Measurements from ENCODE around the gene FBN2. TPM values are rescaled to one million over a fixed set of nuclear protein-coding genes. Genes with fewer than 3 reads are reported as not detected.

Gene FBN2
- total RNA-seq, 1 experiment from 2014 or later: 0.08 TPM

- DNase-seq (ENCODE audit: low read depth, low spot score): no peak
- Histone ChIP-seq H3K9me3 (ENCODE audit: control insufficient read depth, insufficient read depth, low read depth, low read length) (no peaks in the 10 kb centered on the region; the same call in 1 of the 2 replicates), H3K36me3 (ENCODE audit: control insufficient read depth, insufficient read depth, low read length) (no peaks in the 10 kb centered on the region), H3K4me3 (ENCODE audit: low read depth in 2 of 2, low read length in 2 of 2) (no peak overlapping the region), H3K27ac (ENCODE audit: low read length) (no peak overlapping the region), H3K27me3 (ENCODE audit: control insufficient read depth, insufficient read depth, low read length) (no peaks in the 10 kb centered on the region), H3K4me1 (ENCODE audit: control insufficient read depth, insufficient read depth, low read length) (no peaks in the 10 kb centered on the region)
- CTCF ChIA-PET: no interaction called here
- intact Hi-C loops (cut with micrococcal nuclease; ENCODE audit: unreplicated experiment) (no loop called here), in situ Hi-C loops (cut with HindIII; ENCODE audit: low pct_unique_long_range_greater_than_20kb, low sequenced_read_pairs) (no loop called here)
- TF ChIP-seq TCF7L2 (IDR thresholded peaks at IDR 0.05; ENCODE audit: low read depth, low read length) (no peak), CTCF (IDR thresholded peaks at IDR 0.05) (no peak), REST (IDR thresholded peaks at IDR 0.05; ENCODE audit: insufficient read depth in 1 of 2, low read depth in 2 of 2, low read length in 1 of 2) (no peak), SIN3A (IDR thresholded peaks at IDR 0.05; ENCODE audit: borderline replicate concordance, insufficient read depth, low read depth, low read length) (no peak), POLR2AphosphoS5 (IDR thresholded peaks at IDR 0.05; ENCODE audit: low read depth, low read length) (no peak)
- BruUV-seq (replicated peaks): no TSS peak
- ATAC-seq: no peak
- POLR2A ChIA-PET: no interaction called here
Measured at GRCh38 chr5:128252196-128252595, 285.8 kb downstream of the FBN2 start.

- DNase-seq (ENCODE audit: low read depth, low spot score) (no peak), ATAC-seq (no peak)
- H3K36me3 ChIP-seq (ENCODE audit: control insufficient read depth, insufficient read depth, low read length): no peaks in the 10 kb centered on the region
- no peak overlapping the region for H3K27ac ChIP-seq (ENCODE audit: low read length)
- intact Hi-C loops (cut with micrococcal nuclease; ENCODE audit: unreplicated experiment): no loop called here
- H3K4me3 ChIP-seq (ENCODE audit: low read depth in 2 of 2, low read length in 2 of 2): no peak overlapping the region
- no peaks in the 10 kb centered on the region for H3K9me3 ChIP-seq (ENCODE audit: control insufficient read depth, insufficient read depth, low read depth, low read length)
- no peaks in the 10 kb centered on the region for H3K27me3 ChIP-seq (ENCODE audit: control insufficient read depth, insufficient read depth, low read length)
- no TSS peak for BruUV-seq (replicated peaks)
- POLR2A ChIA-PET: no interaction called here
- H3K4me1 ChIP-seq (ENCODE audit: control insufficient read depth, insufficient read depth, low read length): no peaks in the 10 kb centered on the region
- no peak for TF ChIP-seq SIN3A (IDR thresholded peaks at IDR 0.05; ENCODE audit: borderline replicate concordance, insufficient read depth, low read depth, low read length)
- no peak for TF ChIP-seq TCF7L2 (IDR thresholded peaks at IDR 0.05; ENCODE audit: low read depth, low read length)
- no peak for TF ChIP-seq REST (IDR thresholded peaks at IDR 0.05; ENCODE audit: insufficient read depth in 1 of 2, low read depth in 2 of 2, low read length in 1 of 2)
- TF ChIP-seq POLR2AphosphoS5 (IDR thresholded peaks at IDR 0.05; ENCODE audit: low read depth, low read length): no peak
- no peak for TF ChIP-seq CTCF (IDR thresholded peaks at IDR 0.05)
- in situ Hi-C loops (cut with HindIII; ENCODE audit: low pct_unique_long_range_greater_than_20kb, low sequenced_read_pairs): no loop called here
- CTCF ChIA-PET: no interaction called here
Measured at GRCh38 chr5:128245974-128246373, 292.1 kb downstream of the FBN2 start.
